ENCODE data around the gene AP4E1.
"Not testable (repeated sequence)": the region's sequence is repeated elsewhere in the genome, so short reads cannot be mapped to it uniquely, and the experiment has no call there.

Gene AP4E1

DNA sequence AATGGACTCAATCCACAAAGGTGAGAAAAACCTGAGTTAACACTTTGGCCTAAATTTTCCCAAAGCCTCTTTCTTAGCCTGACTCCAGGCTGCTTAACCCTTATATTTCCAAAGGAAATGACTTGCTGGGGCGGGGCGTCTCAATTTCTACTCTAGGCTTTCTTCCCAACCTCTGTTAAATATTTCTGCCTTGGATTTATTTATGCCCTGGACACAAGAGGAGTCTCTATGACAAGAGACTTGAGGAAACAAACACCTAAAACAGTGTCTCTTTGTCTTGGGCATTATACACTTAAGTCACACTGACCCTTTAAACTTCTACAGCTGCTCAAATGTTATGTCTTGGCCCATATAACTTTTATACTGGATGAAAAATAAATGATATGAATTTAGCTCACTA is 28.3 kb upstream of the AP4E1 start:
- Mint-ChIP-seq H3K36me3 (ENCODE audit: insufficient read depth) (peaks cover 4% of the 10 kb centered on the region), H3K27ac (ENCODE audit: low read depth) (peak overlapping the region; percentile 87), H3K4me1 (peaks cover 17% of the 10 kb centered on the region), H3K9me3 (no peaks in the 10 kb centered on the region), H3K27me3 (no peaks in the 10 kb centered on the region), H3K4me3 (no peak overlapping the region)
- DNase-seq (ENCODE audit: low spot score in 2 of 2) (no peak), ATAC-seq (replicated peaks; ENCODE audit: extremely low read depth, poor library complexity, severe bottlenecking) (no peak)

DNA sequence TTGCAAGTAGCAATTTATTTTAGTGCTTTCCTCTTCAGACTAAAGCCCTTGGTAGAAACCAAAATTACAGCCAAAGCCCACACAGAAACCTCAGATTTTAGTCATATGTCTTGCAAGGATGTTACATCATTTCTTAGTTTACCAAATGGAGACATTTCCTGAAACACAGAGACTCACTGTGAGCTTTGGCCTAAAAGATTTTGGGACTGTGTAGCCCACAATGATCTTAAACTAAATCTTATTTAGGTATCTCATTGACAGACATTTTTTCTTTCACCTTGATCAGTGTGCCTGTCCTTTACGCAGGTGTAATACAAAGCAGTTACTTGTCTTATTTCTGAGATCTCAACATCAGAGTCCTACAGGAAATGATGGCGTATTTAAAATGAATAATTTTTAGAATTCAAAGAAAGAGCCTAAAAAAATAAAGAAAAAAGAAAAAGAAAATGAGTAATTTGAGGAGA is 27.8 kb upstream of the AP4E1 start:
- no peaks in the 10 kb centered on the region for H3K27me3 Mint-ChIP-seq
- peaks cover 20% of the 10 kb centered on the region for H3K4me1 Mint-ChIP-seq
- no peak overlapping the region for H3K4me3 Mint-ChIP-seq
- no peak for DNase-seq (ENCODE audit: low spot score in 2 of 2)
- peaks cover 4% of the 10 kb centered on the region for H3K36me3 Mint-ChIP-seq (ENCODE audit: insufficient read depth)
- ATAC-seq (replicated peaks; ENCODE audit: extremely low read depth, poor library complexity, severe bottlenecking), result no peak
- H3K9me3 Mint-ChIP-seq, result no peaks in the 10 kb centered on the region
- H3K27ac Mint-ChIP-seq (ENCODE audit: low read depth), result peak overlapping the region; percentile 87

DNA sequence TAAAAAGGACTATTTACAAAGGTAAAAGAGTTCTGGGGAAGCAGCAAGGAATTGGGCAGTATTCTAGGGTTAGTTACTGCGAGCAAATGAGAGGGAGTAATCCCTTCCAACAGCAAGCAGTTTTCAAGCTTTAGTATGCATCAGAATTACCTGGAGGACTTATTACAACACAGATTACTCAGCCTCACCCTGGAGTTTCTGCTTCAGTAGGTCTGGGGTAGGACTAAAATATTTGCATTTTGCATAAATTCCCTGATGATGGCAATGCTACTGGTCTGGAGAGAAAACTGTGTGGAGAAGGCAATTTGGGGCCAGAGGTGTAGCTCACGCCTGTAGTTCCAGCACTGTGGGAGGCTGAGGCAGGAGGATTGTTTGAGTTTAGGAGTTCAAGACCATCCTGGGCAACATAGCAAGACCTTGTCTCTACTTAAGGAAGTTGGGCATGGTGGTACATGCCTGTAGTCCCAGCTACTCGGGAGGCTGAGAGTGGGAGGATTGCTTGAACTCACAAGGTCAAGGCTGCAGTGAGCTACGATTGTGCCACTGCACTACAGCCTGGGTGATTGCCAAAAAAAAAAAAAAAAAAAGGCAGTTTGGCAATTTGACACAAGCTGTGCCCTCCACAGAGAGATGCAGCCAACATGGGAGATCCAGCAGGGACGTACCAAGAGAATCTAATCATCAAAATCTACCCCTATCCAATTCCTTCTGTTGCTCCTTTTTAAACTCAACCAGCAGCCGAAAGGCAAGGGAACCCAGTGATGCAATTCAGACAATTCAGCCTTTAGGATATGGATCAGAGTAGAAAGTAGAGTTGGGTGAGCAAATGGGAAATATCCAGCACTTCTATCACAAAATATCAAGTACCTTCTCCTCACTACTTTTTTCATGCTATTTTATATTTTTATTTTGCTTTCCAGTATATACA is 27.1 kb upstream of the AP4E1 start:
- no peaks in the 10 kb centered on the region for H3K9me3 Mint-ChIP-seq
- peaks cover 22% of the 10 kb centered on the region for H3K4me1 Mint-ChIP-seq
- peak overlapping the region; percentile 87 for H3K27ac Mint-ChIP-seq (ENCODE audit: low read depth)
- DNase-seq (ENCODE audit: low spot score in 2 of 2) (no peak), ATAC-seq (replicated peaks; ENCODE audit: extremely low read depth, poor library complexity, severe bottlenecking) (no peak)
- no peaks in the 10 kb centered on the region for H3K27me3 Mint-ChIP-seq
- no peak overlapping the region for H3K4me3 Mint-ChIP-seq
- peaks cover 4% of the 10 kb centered on the region for H3K36me3 Mint-ChIP-seq (ENCODE audit: insufficient read depth)

DNA sequence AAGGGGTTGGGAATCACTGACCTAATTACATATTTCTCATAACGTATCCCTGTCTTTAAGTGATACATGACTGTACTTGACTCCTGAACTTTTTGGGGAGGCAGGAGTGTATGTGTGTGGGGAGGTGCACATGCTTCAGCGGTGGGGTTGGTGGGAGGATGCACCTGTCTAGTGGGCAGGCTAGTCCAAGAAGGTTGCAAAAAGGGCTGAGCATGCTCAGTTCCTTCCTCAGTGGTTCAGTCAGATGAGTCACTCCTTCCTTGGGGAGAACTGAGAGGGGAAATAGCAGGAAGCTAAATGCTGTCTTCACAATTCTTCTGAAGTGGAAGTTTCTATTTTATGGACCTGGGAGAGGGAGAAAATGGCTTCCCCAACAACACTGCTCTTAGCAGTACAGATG is 24.6 kb upstream of the AP4E1 start:
- no peak overlapping the region for H3K4me3 Mint-ChIP-seq
- peaks cover 13% of the 10 kb centered on the region for H3K4me1 Mint-ChIP-seq
- H3K9me3 Mint-ChIP-seq, result no peaks in the 10 kb centered on the region
- H3K27ac Mint-ChIP-seq (ENCODE audit: low read depth), result no peak overlapping the region
- no peak for ATAC-seq (replicated peaks; ENCODE audit: extremely low read depth, poor library complexity, severe bottlenecking)
- DNase-seq (ENCODE audit: low spot score in 2 of 2), result no peak
- no peaks in the 10 kb centered on the region for H3K27me3 Mint-ChIP-seq
- H3K36me3 Mint-ChIP-seq (ENCODE audit: insufficient read depth), result peaks cover 2% of the 10 kb centered on the region

DNA sequence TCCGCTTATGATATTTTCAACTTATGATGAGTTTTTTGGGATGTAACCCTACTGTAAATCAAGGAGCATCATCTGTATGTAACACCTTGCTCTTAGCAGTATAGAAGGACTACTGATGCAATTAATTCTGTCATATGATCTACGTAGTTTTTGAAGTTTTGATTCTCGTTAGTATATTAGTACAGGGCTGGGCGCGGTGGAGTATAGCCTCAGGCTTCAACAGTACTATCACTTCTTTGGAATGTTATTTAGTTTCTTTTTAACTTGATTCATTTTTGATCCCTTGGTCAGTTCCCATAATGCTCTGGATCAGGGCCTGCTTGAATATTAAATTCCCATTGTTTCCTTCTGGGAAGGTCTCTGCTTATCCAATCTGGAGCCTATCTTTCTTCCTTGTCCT is 23.9 kb upstream of the AP4E1 start:
- H3K9me3 Mint-ChIP-seq, result no peaks in the 10 kb centered on the region
- H3K4me3 Mint-ChIP-seq, result no peak overlapping the region
- peaks cover 13% of the 10 kb centered on the region for H3K4me1 Mint-ChIP-seq
- H3K27me3 Mint-ChIP-seq, result no peaks in the 10 kb centered on the region
- H3K27ac Mint-ChIP-seq (ENCODE audit: low read depth), result no peak overlapping the region
- peaks cover 2% of the 10 kb centered on the region for H3K36me3 Mint-ChIP-seq (ENCODE audit: insufficient read depth)
- DNase-seq (ENCODE audit: low spot score in 2 of 2), result no peak
- no peak for ATAC-seq (replicated peaks; ENCODE audit: extremely low read depth, poor library complexity, severe bottlenecking)

DNA sequence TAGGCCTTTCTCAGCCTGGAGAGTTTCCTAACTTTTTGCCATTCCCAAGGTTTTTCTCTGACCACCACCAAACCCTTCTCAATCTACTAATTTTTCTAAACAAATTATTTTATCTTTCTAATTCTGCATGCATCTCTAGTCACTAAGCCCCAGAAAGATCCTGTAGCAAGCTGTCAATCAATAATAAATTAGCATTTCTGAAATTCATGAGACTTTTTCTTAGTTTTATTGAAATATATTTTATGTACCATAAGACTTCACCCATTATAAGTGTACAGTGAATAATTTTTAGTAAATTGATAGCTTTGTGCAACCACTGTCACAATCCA is 22.4 kb upstream of the AP4E1 start:
- no peaks in the 10 kb centered on the region for H3K27me3 Mint-ChIP-seq
- H3K27ac Mint-ChIP-seq (ENCODE audit: low read depth), result peak overlapping the region; percentile 79
- no peaks in the 10 kb centered on the region for H3K9me3 Mint-ChIP-seq
- H3K36me3 Mint-ChIP-seq (ENCODE audit: insufficient read depth), result peaks cover 2% of the 10 kb centered on the region
- DNase-seq (ENCODE audit: low spot score in 2 of 2) (no peak), ATAC-seq (replicated peaks; ENCODE audit: extremely low read depth, poor library complexity, severe bottlenecking) (no peak)
- H3K4me3 Mint-ChIP-seq, result peak overlapping the region; percentile 47
- H3K4me1 Mint-ChIP-seq, result peaks cover 13% of the 10 kb centered on the region

- DNase-seq (ENCODE audit: low spot score in 2 of 2) (no peak), ATAC-seq (replicated peaks; ENCODE audit: extremely low read depth, poor library complexity, severe bottlenecking) (no peak)
- H3K36me3 Mint-ChIP-seq (ENCODE audit: insufficient read depth), result peaks cover 2% of the 10 kb centered on the region
- H3K27me3 Mint-ChIP-seq, result no peaks in the 10 kb centered on the region
- H3K27ac Mint-ChIP-seq (ENCODE audit: low read depth), result no peak overlapping the region
- H3K4me1 Mint-ChIP-seq, result peaks cover 13% of the 10 kb centered on the region
- no peaks in the 10 kb centered on the region for H3K9me3 Mint-ChIP-seq
- H3K4me3 Mint-ChIP-seq, result no peak overlapping the region
Observed at GRCh38 chr15:50886611-50887345, 21.7 kb upstream of the AP4E1 start.

DNA sequence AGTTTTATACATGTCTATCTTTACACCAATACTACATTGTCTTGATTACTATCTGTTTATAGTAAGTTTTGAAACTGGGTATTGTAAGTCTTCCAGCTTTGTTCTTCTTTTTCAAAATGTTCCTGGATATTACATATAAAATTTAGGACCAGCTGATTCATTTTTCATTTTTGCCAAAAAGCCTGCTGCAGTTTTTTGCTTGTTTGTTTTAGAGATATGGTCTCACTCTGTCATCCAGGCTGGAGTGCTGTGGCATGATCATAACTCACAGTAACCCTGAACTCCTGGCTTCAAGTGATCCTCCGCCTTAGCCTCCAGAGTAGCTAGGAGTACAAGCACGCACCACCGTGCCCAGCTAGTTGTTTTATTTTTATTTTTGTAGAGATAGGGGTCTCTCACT is 20.4 kb upstream of the AP4E1 start:
- peaks cover 13% of the 10 kb centered on the region for H3K4me1 Mint-ChIP-seq
- no peak overlapping the region for H3K4me3 Mint-ChIP-seq
- no peaks in the 10 kb centered on the region for H3K27me3 Mint-ChIP-seq
- H3K27ac Mint-ChIP-seq (ENCODE audit: low read depth), result no peak overlapping the region
- H3K9me3 Mint-ChIP-seq, result no peaks in the 10 kb centered on the region
- DNase-seq (ENCODE audit: low spot score in 2 of 2) (no peak), ATAC-seq (replicated peaks; ENCODE audit: extremely low read depth, poor library complexity, severe bottlenecking) (no peak)
- H3K36me3 Mint-ChIP-seq (ENCODE audit: insufficient read depth), result no peaks in the 10 kb centered on the region

GRCh38 chr15:50889589-50889988 is 18.9 kb upstream of the AP4E1 start:
- Mint-ChIP-seq H3K4me3 (no peak overlapping the region), H3K27ac (ENCODE audit: low read depth) (no peak overlapping the region), H3K27me3 (no peaks in the 10 kb centered on the region), H3K36me3 (ENCODE audit: insufficient read depth) (peaks cover 2% of the 10 kb centered on the region), H3K9me3 (peaks cover 5% of the 10 kb centered on the region), H3K4me1 (peaks cover 6% of the 10 kb centered on the region)
- DNase-seq (ENCODE audit: low spot score in 2 of 2) (no peak), ATAC-seq (replicated peaks; ENCODE audit: extremely low read depth, poor library complexity, severe bottlenecking) (no peak)

DNA sequence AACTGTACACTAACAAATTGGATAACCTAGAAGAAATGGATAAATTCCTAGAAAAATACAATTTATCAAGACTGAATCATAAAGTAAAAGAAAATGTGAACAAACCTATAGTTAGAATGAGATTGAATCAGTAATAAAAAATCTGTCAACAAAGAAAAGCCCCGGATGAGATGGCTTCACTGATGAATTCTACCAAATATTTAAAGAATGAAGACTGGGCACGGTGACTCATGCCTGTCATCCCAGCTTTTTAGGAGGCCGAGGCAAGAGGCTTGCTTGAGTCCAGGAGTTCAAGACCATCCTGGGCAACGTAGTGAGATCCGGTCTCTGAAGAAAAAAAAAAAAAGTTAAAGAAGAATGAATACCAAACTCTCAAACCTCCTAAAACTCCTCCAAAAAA is 17.7 kb upstream of the AP4E1 start:
- Mint-ChIP-seq H3K4me1 (peaks cover 3% of the 10 kb centered on the region), H3K36me3 (ENCODE audit: insufficient read depth) (peaks cover 2% of the 10 kb centered on the region), H3K27me3 (no peaks in the 10 kb centered on the region), H3K27ac (ENCODE audit: low read depth) (no peak overlapping the region), H3K9me3 (peaks cover 5% of the 10 kb centered on the region), H3K4me3 (no peak overlapping the region)
- DNase-seq (ENCODE audit: low spot score in 2 of 2) (no peak), ATAC-seq (replicated peaks; ENCODE audit: extremely low read depth, poor library complexity, severe bottlenecking) (no peak)

DNA sequence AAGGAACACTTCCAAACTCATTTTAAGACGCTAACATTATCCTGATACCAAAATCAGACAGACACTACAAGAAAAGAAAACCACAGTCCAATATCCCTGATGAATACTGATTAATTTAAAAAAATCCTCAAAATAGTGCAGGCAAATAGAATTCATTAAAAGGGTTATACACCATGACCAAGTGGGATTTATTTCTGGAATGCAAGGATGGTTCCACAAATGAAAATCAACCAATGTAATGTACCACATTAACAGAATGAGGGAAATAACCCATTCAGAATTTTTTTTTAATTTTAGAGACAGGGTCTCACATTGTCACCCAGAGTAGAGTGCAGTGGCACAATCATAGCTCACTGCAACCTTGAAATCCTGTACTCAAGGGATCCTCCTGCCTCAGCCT is 17.3 kb upstream of the AP4E1 start:
- ATAC-seq (replicated peaks; ENCODE audit: extremely low read depth, poor library complexity, severe bottlenecking) (no peak), DNase-seq (ENCODE audit: low spot score in 2 of 2) (no peak)
- peaks cover 5% of the 10 kb centered on the region for H3K9me3 Mint-ChIP-seq
- no peaks in the 10 kb centered on the region for H3K4me1 Mint-ChIP-seq
- H3K27ac Mint-ChIP-seq (ENCODE audit: low read depth), result no peak overlapping the region
- peaks cover 2% of the 10 kb centered on the region for H3K36me3 Mint-ChIP-seq (ENCODE audit: insufficient read depth)
- no peak overlapping the region for H3K4me3 Mint-ChIP-seq
- H3K27me3 Mint-ChIP-seq, result no peaks in the 10 kb centered on the region

DNA sequence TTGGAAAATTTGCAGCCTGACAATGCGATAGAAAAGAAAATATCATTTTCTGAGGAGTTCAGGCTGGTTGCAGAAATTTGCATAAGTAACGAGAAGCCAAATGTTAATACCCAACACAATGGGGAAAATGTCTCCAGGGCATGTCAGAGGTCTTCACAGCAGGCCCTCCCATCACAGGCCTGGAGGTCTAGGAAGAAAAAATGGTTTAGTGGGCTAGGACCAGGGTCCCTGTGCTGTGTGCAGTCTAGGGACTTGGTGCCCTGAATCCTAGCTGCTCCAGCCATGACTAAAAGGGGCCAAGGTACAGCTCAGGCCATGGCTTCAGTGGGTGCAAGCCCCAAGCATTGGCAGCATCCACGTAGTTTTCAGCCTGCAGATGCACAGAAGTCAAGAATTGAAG is 14.5 kb upstream of the AP4E1 start:
- no peaks in the 10 kb centered on the region for H3K27me3 Mint-ChIP-seq
- H3K36me3 Mint-ChIP-seq (ENCODE audit: insufficient read depth), result peaks cover 2% of the 10 kb centered on the region
- no peak overlapping the region for H3K4me3 Mint-ChIP-seq
- H3K4me1 Mint-ChIP-seq, result no peaks in the 10 kb centered on the region
- peaks cover 5% of the 10 kb centered on the region for H3K9me3 Mint-ChIP-seq
- DNase-seq (ENCODE audit: low spot score in 2 of 2) (no peak), ATAC-seq (replicated peaks; ENCODE audit: extremely low read depth, poor library complexity, severe bottlenecking) (no peak)
- H3K27ac Mint-ChIP-seq (ENCODE audit: low read depth), result no peak overlapping the region

GRCh38 chr15:50901390-50901789 is 7.1 kb upstream of the AP4E1 start:
- not testable (repeated sequence) for ATAC-seq (replicated peaks; ENCODE audit: extremely low read depth, poor library complexity, severe bottlenecking); DNase-seq (ENCODE audit: low spot score in 2 of 2); H3K36me3 Mint-ChIP-seq (ENCODE audit: insufficient read depth); H3K27me3 Mint-ChIP-seq; H3K9me3 Mint-ChIP-seq; H3K4me3 Mint-ChIP-seq; H3K27ac Mint-ChIP-seq (ENCODE audit: low read depth); H3K4me1 Mint-ChIP-seq

Data from central memory CD8-positive, alpha-beta T cell (primary cell).